HG03095 (cell line): ENCODE data around the gene DOLK.

Experiments
- ATAC-seq: cut with Tn5 transposase; IDR thresholded peaks from one replicate; pipeline ENCODE4 v1.9.1; 2021; ENCODE audit warnings: moderate library complexity; ENCODE audit not compliant: unreplicated experiment

DOLK gene

DNA sequence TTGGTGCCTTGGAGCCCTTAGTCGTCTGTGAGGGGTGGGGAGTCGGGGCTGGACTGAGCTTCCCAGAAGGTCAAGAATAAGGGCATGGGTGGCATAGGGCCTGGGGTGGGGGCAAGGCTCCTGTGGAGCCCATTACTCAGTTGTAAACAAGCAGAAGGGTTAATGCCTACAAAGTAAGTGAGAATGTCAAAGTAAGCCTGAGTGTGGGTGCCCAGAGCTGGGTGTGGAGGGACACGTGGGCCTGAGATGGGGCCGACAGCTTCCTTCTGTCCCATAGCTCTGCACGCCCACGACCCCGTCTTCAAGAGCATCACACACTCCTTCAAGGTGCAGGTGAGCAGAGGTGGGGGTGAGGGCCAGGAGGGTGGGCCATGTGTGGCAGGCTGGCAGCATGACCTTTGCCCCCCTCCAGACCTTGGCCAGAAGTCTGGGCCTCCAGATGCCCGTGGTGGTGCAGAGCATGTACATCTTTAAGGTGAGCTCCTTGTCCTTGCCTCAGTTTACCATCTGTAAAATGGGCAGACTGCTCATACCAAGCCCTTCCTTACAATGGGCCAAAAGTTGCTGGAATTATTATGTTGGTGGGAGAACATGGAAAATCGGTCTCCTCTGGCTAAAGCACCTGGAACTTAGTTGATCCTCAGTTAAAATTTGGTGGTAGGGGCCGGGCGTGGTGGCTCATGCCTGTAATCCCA is 11.1 kb downstream of the DOLK start:
- ATAC-seq = no peak

DNA sequence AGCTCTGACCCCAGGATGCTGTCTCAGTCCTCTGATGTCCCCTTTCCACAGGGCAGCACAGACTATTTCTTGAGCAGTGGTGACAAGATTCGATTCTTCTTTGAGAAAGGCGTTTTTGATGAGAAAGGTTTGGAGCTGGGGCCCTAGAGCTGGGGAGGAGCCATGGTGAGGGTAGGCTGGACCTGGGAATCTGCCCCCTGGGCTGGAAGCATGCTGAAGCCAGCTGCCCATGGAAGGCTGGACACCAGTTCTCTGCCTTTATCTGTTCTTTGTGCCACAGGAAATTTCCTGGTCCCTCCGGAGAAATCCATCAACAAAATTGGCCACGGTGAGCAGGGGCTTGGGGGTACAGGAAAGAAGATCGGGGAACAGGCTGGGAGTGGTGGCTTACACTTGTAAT is 13.7 kb downstream of the DOLK start:
- ATAC-seq = no peak

DNA sequence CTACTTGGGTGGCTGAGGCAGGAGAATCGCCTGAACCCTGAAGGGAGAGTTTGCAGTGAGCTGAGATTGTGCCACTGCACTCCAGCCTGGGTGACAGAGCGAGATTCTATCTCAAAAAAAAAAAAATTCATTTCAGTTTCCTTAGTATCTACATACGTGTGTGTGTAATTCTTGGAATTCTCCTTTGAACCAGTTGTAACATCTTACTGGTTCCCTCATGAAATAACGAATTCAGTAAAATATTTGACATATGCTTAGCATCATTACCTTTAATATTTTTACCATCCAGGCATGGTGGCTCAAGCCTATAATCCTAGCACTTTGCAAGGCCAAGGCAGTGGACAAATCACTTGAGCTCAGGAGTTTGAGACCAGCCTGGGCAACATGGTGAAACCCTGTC is 17.8 kb downstream of the DOLK start:
- no peak for ATAC-seq

DNA sequence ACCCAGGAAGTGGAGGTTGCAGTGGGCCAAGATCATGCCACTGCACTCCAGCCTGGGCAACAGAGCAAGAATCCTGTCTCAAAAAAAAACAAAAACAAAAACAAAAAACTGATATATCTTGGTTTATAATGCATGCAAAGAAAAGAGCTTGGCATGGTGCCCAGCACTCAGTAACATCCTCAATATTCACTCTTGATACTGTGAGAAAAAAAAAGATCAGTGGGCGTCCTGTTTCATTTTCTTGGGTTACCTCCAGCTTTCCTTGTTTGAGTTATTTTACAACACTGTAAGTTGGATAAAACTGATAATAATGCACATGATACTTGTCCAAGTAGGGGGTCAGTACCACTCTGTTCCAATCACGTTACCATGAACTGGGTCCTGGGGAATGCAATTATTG is 18.8 kb downstream of the DOLK start:
- no peak for ATAC-seq

DNA sequence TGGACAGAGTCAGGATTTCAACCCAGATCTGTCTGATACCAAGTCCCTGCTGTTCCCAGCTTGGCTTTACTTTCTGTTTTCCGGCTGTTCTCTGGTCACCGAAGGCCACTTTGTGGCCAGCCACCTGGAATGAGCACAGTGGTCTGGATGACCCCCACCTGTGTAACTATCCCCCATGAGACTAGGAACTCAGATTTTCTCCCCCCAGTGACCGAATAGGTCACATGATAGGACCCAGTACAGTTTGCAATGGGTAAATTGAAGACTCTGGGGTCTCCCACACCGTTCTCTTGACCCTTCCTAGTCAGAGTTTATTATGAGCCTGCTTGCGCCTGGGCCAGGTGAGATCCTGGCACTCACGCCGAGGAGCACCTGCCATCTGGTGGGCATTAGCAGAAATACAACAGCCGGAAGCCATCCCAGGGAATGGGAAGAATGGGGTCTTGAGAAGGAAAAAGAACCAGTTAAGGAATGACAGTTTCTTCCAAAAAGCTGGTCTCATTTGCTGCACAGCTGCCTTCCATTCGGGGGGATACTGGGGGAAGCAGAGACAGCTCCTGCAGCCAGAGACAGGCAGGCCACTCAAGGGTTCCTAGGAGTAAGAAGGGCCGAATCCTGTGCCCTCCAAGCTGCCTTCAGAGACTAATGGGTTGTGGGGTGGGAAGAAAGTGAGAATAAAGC is 19.5 kb downstream of the DOLK start:
- ATAC-seq = no peak

DNA sequence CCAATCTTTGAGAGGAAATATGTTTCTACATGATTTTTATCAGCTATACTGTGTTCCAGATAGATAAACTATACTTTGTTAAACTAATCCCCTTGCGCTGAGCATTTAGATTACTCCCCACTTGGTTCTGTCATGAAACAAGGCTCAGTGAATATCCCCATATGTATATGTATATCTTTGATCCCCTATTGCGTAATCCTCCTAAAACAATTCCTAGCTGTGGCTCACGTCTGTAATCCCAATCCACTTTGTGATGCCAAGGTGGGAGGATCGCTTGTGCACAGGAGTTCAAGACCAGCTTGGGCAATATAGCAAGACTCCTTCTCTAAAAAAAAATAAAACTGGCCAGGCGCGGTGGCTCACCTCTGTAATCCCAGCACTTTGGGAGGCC is 23.9 kb downstream of the DOLK start:
- ATAC-seq = no peak

DNA sequence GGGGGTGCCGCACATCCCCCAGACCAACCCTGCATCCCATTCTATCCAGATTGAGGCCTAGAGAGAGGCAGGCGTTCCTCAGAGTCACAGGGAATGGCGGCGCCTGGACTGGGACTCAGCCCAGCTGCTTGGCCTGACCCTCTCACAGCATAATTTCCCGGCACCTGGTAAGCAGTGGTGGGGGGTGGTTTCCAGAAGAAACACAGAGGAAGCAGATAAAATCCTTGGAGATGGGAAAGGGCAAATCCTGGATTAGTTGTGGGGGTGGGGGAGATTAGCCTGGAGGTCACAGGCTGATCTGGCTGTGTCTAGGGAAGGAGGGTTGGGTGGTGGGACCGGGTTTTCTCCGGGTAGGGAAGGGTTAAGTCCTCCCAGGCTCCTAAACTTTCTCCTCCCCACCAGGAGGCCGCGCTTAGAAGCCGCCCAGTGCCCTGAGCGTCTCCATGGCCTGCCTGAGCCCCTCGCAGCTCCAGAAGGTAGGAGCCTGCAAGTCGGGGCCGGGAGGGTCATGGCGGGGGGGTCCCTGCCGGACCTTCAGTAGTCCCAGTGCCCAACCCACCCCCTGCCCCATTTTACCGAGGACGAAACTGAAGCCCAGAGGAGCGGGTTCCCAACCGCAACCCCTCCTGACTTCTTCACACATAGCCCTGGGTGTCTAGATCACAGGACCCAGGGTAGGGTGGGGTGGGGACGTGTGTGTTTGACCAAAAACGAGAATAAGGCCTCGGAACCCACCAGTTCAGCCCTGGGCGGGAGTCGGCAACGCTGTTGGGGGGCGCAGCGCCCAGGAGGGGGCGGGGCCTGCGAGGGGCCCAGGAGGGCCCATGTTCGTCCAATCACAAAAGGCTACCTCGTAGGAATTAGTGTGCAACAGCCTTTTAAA is 25.3 kb downstream of the DOLK start:
- no peak for ATAC-seq

DNA sequence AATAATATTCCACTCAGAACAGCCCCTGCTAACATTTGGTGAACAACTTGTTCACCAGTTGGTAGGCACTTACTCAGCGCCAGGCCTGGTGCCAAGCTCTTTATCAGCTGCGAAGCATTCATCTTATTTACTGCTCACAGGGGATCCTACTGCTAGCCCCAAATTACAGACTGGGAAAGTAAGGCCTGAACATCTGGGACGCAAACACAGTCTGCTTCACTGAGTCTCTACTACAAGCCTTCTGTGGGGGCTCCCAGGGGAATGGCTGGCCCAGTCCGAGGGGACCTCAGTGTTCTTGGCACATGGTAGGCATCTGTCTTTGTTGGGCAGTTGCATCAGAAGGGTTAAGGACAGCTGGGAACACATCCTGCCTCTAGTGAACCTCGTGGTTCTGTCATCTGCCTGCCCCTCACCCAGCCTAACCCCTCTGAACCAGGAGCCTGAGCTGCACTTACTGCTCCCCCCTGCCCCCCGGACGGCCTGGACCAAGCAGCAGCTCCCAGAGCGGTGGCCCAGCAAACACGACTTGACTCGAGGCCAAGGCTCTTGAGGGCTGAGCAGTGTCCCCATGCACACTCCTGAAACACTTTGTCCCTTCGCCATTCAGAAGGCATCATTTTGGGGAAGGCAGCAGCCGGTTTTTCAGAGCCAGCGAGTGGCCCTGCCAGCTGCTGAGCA is 26.9 kb downstream of the DOLK start, which contains the start of gene PHYHD1:
Gene PHYHD1 (plus strand): TSS at position 602 of the 678 bp plus-strand sequence. CDS start 1,342 bp downstream, outside the sequence.
- ATAC-seq = no peak

DNA sequence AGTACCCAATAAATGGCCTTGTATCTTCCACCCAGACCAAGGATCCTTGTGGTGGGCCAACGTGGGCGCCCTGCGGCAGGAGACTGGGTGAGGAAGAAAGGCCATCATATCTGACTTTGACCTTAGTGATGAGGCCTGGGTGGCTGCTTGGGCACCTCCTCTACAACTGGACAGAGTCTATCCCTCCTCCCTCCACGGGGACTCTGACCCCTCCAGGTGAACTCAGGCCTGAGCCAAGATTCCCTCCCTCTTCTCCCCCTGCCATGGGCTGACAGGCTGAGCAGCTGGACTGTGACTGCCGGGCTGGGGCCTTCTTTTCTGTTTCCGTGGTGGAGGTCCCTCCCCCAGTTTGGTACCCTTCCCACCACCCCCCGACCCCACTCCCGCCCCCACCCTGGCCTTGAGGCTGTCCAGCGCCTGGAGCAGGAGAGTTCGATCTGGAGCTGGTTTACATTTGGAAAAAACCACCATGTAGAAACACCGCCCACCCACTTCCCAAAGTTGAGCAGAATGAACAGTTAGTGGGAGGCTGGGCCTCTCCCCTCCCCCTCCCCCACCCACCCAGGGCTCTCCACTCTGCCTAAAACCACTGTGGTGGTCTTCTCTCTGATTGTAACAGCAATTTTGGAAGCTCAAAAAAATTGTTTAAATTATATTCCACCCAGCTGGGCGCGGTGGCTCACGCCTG is 27.9 kb downstream of the DOLK start:
- no peak for ATAC-seq

DNA sequence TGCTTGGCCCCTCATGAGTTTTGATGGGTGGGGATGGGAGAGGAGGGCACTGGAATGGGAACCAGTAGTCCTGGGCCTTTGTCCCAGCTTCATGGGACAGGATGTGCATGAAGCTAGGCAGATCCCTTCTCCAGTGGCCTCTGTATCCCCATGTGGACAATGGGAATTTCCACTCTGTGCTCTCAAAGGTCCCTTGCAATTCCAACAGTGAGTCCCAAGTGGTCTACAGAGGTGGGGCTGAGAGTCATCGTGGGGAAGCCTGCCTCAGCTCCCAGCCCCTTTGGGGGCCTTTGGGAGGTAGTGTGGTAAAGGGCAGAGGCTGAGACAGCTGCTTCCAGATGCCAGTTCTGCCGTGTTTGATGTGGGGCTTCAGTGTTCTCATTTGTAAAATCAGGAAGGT is 28.5 kb downstream of the DOLK start:
- ATAC-seq = no peak

DNA sequence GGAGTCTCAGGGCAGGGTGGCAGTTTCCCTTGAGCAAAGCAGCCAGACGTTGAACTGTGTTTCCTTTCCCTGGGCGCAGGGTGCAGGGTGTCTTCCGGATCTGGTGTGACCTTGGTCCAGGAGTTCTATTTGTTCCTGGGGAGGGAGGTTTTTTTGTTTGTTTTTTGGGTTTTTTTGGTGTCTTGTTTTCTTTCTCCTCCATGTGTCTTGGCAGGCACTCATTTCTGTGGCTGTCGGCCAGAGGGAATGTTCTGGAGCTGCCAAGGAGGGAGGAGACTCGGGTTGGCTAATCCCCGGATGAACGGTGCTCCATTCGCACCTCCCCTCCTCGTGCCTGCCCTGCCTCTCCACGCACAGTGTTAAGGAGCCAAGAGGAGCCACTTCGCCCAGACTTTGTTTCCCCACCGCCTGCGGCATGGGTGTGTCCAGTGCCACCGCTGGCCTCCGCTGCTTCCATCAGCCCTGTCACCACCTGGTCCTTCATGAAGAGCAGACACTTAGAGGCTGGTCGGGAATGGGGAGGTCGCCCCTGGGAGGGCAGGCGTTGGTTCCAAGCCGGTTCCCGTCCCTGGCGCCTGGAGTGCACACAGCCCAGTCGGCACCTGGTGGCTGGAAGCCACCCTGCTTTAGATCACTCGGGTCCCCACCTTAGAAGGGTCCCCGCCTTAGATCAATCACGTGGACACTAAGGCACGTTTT is 30.1 kb downstream of the DOLK start:
- ATAC-seq = no peak

DNA sequence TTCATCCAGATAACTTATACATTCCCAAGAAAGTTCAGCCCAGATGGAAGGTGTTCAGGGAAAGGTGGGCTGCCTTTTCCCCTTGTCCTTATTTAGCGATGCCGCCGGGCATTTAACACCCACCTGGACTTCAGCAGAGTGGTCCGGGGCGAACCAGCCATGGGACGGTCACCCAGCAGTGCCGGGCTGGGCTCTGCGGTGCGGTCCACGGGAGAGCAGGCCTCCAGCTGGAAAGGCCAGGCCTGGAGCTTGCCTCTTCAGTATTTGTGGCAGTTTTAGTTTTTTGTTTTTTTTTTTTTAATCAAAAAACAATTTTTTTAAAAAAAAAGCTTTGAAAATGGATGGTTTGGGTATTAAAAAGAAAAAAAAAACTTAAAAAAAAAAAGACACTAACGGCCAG is 30.7 kb downstream of the DOLK start:
- no peak for ATAC-seq

DNA sequence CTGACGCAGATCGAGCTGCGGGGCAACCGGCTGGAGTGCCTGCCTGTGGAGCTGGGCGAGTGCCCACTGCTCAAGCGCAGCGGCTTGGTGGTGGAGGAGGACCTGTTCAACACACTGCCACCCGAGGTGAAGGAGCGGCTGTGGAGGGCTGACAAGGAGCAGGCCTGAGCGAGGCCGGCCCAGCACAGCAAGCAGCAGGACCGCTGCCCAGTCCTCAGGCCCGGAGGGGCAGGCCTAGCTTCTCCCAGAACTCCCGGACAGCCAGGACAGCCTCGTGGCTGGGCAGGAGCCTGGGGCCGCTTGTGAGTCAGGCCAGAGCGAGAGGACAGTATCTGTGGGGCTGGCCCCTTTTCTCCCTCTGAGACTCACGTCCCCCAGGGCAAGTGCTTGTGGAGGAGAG is 31.2 kb downstream of the DOLK start:
- ATAC-seq = no peak

DNA sequence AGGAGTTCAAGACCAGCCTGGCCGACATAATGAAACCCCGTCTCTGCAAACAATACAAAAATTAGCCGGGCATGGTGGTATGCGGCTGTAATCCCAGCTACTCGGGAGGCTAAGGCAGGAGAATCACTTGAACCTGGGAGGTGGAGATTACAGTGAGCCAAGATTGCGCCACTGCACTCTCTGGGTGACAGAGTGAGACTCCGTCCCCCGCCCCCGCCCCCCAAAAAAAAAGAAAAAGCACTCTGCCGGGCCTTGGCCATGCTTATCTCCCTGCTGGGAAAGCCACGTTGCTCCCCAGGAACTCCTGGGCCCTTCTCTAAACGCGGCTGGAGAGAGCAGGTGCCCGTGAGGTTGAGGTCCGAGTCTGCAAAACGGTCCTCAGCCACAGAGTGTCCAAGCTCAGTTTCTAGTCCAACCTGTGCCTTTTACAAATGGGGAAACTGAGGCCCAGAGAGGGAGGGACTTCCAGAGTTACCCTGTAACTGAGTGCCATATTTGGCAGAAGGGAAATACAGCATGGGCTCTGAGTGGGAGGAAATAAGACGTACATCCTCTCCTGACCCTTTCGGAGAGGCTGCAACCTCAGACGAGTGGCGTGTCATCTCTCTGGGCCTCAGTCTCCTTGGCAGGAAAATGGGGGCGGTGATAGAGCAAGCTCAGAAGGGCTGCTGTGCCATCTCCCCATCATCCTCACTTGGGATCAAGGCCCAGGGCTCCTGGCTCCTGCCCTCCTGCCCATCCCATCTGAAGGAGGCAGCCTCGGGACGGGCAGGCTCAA is 33.2 kb downstream of the DOLK start:
- no peak for ATAC-seq

DNA sequence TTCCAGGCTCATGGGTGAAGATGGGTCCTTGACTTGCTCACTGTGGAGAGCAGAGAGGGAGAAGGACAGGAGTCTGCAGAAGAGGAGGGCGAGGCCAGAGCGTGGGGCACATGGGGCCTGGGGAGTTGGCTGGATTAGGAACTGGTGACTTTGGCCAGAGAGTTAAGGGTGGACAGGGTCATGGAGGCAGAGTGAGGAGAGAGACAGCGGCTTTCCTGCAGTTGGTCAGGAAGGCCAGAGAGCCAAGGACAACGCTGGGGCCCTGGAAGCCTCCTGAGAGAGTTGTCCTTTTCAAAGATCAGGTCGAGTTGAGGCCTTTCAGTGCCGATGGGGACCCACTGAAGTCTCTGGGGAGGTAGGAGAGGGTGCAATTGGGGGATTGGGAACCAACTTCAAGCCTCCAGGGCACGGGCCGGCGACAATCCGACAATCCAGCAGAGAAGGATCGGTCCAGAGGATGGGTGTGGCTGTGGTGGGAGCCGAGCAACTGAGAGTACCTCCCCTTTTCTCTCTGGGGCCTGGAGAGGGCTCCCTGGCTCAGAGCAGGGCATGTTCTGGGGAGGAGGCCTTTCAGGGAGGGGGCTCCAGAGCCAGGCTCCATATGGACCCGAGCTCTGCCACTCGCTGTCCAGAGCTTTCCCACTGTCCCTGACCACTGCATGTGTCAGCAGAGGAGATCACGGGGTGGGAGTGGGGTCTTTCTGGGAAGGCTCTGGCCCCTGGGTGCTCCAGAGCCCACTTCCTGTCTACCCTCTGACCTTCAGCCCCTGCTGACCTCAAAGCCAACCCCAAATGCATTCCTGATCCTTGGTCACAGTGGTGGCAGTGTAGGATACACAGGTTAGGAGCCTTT is 34.1 kb downstream of the DOLK start:
- ATAC-seq = no peak

DNA sequence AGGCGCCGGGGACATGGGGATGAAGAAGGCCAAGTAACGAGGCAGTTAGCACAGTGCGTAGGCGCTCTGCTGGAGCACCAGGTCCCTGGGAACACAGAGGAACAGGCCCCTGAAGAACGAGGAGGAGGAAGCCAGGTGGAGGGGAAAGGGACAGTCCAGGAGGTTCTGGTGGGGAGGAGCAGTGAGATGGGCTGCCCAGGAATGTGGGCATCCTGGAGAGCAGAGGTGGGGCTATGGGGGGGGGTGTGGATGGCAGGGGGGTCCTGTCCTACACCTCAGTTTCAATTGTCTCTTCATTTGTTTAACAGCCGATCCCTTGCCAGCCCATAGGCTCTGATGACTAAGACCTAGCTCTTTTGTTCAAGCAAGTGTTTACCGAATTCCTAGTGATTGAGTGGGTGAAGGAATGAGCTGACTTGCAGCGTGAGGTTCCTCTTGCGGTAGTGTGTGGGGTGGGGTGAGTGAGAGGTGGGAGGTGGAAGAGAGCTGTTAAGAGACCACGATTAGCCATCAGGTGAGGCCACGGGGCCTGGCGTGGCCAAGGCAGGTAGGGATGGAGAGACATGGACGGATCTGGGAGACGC is 35.0 kb downstream of the DOLK start:
- no peak for ATAC-seq

DNA sequence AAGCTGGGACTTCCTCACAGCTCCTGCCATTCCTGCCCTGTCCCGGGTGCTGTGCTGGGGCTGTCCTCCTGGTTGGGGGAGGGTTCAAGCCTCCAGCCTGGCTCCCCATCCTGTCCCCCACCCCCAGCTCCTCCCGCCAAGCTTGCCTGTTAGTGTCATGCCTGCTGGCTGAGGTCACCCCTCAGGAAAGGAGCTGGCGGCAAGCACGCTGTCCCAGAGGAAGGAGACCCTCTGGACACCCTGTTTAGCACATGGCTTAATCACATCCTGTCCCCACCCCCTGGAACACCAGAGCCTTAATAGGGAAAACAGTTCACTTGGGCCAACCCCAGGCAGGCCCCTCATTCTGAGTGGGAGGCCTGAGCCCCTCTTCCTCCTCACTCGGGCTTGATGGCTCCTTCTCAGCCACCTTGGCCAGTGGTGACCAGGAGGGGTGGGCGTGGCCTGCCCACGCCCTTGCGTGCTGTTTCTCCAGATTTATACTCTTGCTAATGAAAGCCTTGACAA is 35.8 kb downstream of the DOLK start:
- no peak for ATAC-seq

DNA sequence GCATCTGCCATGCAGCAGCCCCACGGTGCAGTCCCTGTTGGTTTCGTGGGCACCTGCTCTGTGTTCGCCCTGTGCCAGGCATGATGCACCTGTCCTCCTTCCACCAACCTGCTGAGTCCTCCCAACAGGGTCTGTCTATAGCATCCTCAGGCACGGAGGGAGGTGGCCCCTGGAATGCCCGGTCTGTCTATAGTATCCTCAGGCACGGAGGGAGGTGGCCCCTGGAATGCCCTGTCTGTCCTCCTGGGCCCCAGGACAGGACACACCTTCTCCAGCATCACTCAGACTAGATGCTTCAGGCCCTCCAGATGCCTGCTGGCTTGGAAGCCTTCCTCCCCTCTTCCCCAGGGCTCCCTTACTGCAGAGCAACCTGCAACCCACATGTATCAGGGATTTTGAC is 36.5 kb downstream of the DOLK start:
- ATAC-seq = no peak
